Astrocyte (in vitro differentiated cells and primary cell): ENCODE data around the gene KIF3C.

Source experiments
- EZH2 ChIP-seq: IDR thresholded peaks from 2 replicates; pipeline ENCODE4 v1.6.1; 2012; ENCODE audit warnings: mild to moderate bottlenecking, low read length, inconsistent platforms; ENCODE audit not compliant: insufficient read depth
- TF ChIP-seq, protein P1 (sequence below): IDR thresholded peaks from 2 replicates; pipeline ENCODE4 v1.5.1; 2011; ENCODE audit warnings: low read depth, mild to moderate bottlenecking, inconsistent platforms, low read length, moderate library complexity; ENCODE audit not compliant: insufficient read depth

DNA sequence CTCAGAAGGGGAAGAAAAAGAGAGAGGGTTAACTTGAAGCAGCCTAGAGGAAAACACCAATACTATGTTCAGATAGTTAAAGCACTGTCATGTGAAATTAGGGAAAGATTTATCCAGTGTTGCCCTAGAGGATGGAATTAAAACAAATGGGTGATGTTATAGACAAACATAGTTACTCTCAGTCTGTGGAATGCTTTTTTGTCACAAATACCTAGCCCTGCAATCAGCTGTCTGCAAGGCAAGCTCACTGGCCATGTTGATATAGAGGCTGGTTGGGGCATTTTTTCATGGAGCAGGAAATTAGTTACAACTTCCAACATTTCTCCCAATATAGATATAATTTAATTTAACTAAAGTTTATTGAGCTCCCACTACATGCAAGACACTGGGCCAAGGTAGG, 43.2 kb upstream of the KIF3C start:
- TF ChIP-seq, protein P1, sequence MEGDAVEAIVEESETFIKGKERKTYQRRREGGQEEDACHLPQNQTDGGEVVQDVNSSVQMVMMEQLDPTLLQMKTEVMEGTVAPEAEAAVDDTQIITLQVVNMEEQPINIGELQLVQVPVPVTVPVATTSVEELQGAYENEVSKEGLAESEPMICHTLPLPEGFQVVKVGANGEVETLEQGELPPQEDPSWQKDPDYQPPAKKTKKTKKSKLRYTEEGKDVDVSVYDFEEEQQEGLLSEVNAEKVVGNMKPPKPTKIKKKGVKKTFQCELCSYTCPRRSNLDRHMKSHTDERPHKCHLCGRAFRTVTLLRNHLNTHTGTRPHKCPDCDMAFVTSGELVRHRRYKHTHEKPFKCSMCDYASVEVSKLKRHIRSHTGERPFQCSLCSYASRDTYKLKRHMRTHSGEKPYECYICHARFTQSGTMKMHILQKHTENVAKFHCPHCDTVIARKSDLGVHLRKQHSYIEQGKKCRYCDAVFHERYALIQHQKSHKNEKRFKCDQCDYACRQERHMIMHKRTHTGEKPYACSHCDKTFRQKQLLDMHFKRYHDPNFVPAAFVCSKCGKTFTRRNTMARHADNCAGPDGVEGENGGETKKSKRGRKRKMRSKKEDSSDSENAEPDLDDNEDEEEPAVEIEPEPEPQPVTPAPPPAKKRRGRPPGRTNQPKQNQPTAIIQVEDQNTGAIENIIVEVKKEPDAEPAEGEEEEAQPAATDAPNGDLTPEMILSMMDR, result no peak
- TF ChIP-seq EZH2, result no peak
